ENCODE data around the gene SLC39A10. TPM values are rescaled to one million over a fixed set of nuclear protein-coding genes. Genes with fewer than 3 reads are reported as not detected.

The SLC39A10 gene
- total and polyA plus RNA-seq, 10 of the 15 experiments (the other 5 are each of a cell fraction or from before 2014, with no cell fraction given), result 2.0 to 23.6 (median 7.9) TPM

DNA sequence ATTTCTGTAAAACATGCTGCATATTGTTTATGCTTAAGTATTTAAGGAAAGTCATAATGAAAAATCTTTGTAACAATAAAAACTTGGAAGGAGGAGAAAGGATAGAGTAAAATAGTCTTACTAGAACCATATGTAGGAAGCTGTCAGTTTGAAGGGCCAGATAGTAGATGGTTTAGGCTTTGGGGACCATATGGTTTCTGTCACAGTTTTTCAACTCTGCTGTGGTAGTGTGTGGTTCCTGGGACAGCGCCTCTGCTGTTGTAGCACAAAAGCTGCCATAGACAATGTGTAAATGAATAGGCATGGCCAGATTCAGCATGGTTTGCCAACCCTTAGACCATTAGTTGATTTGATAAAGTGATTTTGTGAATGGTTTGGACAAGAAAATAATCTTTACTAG is 75.5 kb downstream of the SLC39A10 start (continued):
- TF ChIP-seq BMI1 (IDR thresholded peaks at IDR 0.05; ENCODE audit: borderline replicate concordance) (no peak), FOXM1 (IDR thresholded peaks at IDR 0.05; ENCODE audit: low read depth, low read length) (no peak), SP1 (IDR thresholded peaks at IDR 0.05; ENCODE audit: low read depth, low read length) (no peak)
- TF ChIP-seq, protein P1, sequence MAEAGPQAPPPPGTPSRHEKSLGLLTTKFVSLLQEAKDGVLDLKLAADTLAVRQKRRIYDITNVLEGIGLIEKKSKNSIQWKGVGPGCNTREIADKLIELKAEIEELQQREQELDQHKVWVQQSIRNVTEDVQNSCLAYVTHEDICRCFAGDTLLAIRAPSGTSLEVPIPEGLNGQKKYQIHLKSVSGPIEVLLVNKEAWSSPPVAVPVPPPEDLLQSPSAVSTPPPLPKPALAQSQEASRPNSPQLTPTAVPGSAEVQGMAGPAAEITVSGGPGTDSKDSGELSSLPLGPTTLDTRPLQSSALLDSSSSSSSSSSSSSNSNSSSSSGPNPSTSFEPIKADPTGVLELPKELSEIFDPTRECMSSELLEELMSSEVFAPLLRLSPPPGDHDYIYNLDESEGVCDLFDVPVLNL (IDR thresholded peaks at IDR 0.05; ENCODE audit: low read depth, low read length), result no peak

- Histone ChIP-seq H3K9me3 (replicated peaks; ENCODE audit: control insufficient read depth, insufficient read depth, low read length) (no peaks in the 10 kb centered on the region), H3K9ac (ENCODE audit: control insufficient read depth, insufficient read depth, low read length) (no peak overlapping the region), H3K27ac (ENCODE audit: control insufficient read depth, insufficient read depth) (no peak overlapping the region), H2AFZ (ENCODE audit: control insufficient read depth, low read depth, low read length) (no peak overlapping the region), H3K36me3 (ENCODE audit: control insufficient read depth in 2 of 2, insufficient read depth in 2 of 2, low read length in 1 of 2) (no peaks in the 10 kb centered on the region), H3K79me2 (ENCODE audit: control insufficient read depth, insufficient read depth, low read length) (no peaks in the 10 kb centered on the region), H3K4me2 (ENCODE audit: control insufficient read depth, insufficient read depth) (no peak overlapping the region), H4K20me1 (ENCODE audit: control insufficient read depth, insufficient read depth) (no peaks in the 10 kb centered on the region), H3K4me3 (no peak overlapping the region), H3K27me3 (replicated peaks in 1 of 2; ENCODE audit: control insufficient read depth in 2 of 2, insufficient read depth in 2 of 2, low read length in 1 of 2) (no peaks in the 10 kb centered on the region), H3K4me1 (ENCODE audit: control insufficient read depth, insufficient read depth, low read length) (no peaks in the 10 kb centered on the region)
- ChIA-PET CTCF (no interaction called here), POLR2A (no interaction called here), RAD21 (ENCODE audit: unreplicated experiment) (no interaction called here), SMC1A (ENCODE audit: uncharacterized antibody, unreplicated experiment) (no interaction called here)
- FAIRE-seq (no peak), DNase-seq (ENCODE audit: low read depth, low spot score) (no peak), ATAC-seq (no peak)
- BruUV-seq (replicated peaks), result no TSS peak
- TF ChIP-seq JUNB (IDR thresholded peaks at IDR 0.05), result no peak
- no peak for TF ChIP-seq MXI1 (IDR thresholded peaks at IDR 0.05; ENCODE audit: low read depth, low read length)
- in situ Hi-C loops (cut with MboI), result no loop called here
- intact Hi-C loops (cut with micrococcal nuclease; ENCODE audit: unreplicated experiment), result no loop called here
These were observed 76.8 kb downstream of the SLC39A10 start for GRCh38 chr2:195733831-195734230.

- no peaks in the 10 kb centered on the region for H3K9me3 ChIP-seq (replicated peaks; ENCODE audit: control insufficient read depth, insufficient read depth, low read length)
- ChIA-PET CTCF (interaction anchor here (1.6 kb wide), 1 partner anchor 333 kb away, joined by 4 read pairs; no protein-coding TSS in a partner anchor), POLR2A (no interaction called here), SMC1A (ENCODE audit: uncharacterized antibody, unreplicated experiment) (no interaction called here), RAD21 (ENCODE audit: unreplicated experiment) (no interaction called here)
- no peak overlapping the region for H2AFZ ChIP-seq (ENCODE audit: control insufficient read depth, low read depth, low read length)
- in situ Hi-C loops (cut with MboI), result no loop called here
- no peak overlapping the region for H3K4me2 ChIP-seq (ENCODE audit: control insufficient read depth, insufficient read depth)
- DNase-seq (ENCODE audit: low read depth, low spot score) (no peak), FAIRE-seq (no peak), ATAC-seq (no peak)
- H3K36me3 ChIP-seq (ENCODE audit: control insufficient read depth in 2 of 2, insufficient read depth in 2 of 2, low read length in 1 of 2), result no peaks in the 10 kb centered on the region
- WGBS (ENCODE audit: insufficient coverage, insufficient replicate concordance, low lambda C conversion rate, missing lambda C conversion rate), result 86% methylated on average over 6 of the region's 6 CpGs
- H3K9ac ChIP-seq (ENCODE audit: control insufficient read depth, insufficient read depth, low read length), result no peak overlapping the region
- H3K27me3 ChIP-seq (replicated peaks in 1 of 2; ENCODE audit: control insufficient read depth in 2 of 2, insufficient read depth in 2 of 2, low read length in 1 of 2), result no peaks in the 10 kb centered on the region
- no peaks in the 10 kb centered on the region for H4K20me1 ChIP-seq (ENCODE audit: control insufficient read depth, insufficient read depth)
- no TSS peak for BruUV-seq (replicated peaks)
- H3K79me2 ChIP-seq (ENCODE audit: control insufficient read depth, insufficient read depth, low read length), result no peaks in the 10 kb centered on the region
- intact Hi-C loops (cut with micrococcal nuclease; ENCODE audit: unreplicated experiment), result no loop called here
- H3K27ac ChIP-seq (ENCODE audit: control insufficient read depth, insufficient read depth), result no peak overlapping the region
- no peak overlapping the region for H3K4me3 ChIP-seq
- no peaks in the 10 kb centered on the region for H3K4me1 ChIP-seq (ENCODE audit: control insufficient read depth, insufficient read depth, low read length)
- TF ChIP-seq BHLHE40 (IDR thresholded peaks at IDR 0.05; ENCODE audit: borderline replicate concordance in 1 of 2, low read depth in 2 of 2, low read length in 1 of 2), result no peak
- no peak for TF ChIP-seq SMARCA5 (IDR thresholded peaks at IDR 0.05)
- TF ChIP-seq REST (IDR thresholded peaks at IDR 0.05; ENCODE audit: low read depth, low read length), result no peak
- TF ChIP-seq SMAD5 (IDR thresholded peaks at IDR 0.05; ENCODE audit: low read depth), result no peak
- no peak for TF ChIP-seq HCFC1 (IDR thresholded peaks at IDR 0.05; ENCODE audit: low read length)
- no peak for TF ChIP-seq ZNF207 (IDR thresholded peaks at IDR 0.05; ENCODE audit: borderline replicate concordance)
- no peak for TF ChIP-seq BMI1 (IDR thresholded peaks at IDR 0.05; ENCODE audit: borderline replicate concordance)
- no peak for TF ChIP-seq MTA3 (IDR thresholded peaks at IDR 0.05; ENCODE audit: borderline replicate concordance, low read length)
- TF ChIP-seq NRF1 (conservative IDR thresholded peaks at IDR 0.05; ENCODE audit: low read depth, low read length), result no peak
These were observed 77.4 kb downstream of the SLC39A10 start for GRCh38 chr2:195734395-195734794.

All from GM12878 (cell line).